Heart left ventricle (tissue), 16 donors: ENCODE results near the gene OTOP2. TPM values are rescaled to one million over a fixed set of nuclear protein-coding genes. Genes with fewer than 3 reads are reported as not detected.
A peak's percentile ranks its signal among the peaks of the same experiment; 100 is the strongest.
"Not testable (repeated sequence)": the region's sequence is repeated elsewhere in the genome, so short reads cannot be mapped to it uniquely, and the experiment has no call there.

Source experiments
- ATAC-seq, 4 donors: fragments of 200-7000 bp; cut with Tn5 transposase; one replicate each; pipeline ENCODE4 v1.9.1; 2020 to 2022; ENCODE audit warnings: moderate library complexity in 4 of 4, mild to moderate bottlenecking in 3 of 4, moderate number of reproducible peaks in 1 of 4
- DNase-seq, 5 donors: peaks; one replicate each; pipeline ENCODE4 v3.0.0-alpha.2; 2020
- H3K27ac ChIP-seq, 12 donors: fragments of 200-600 bp; sonication (generic) in 4 of 12; one replicate each; pipeline versions ENCODE4 v1.5.0 to v1.8.0; 2016 to 2022; ENCODE audit warnings: mild to moderate bottlenecking in 2 of 12
- H3K27me3 ChIP-seq, 9 donors: fragments of 200-600 bp; sonication (generic) in 2 of 9; one replicate each; pipeline versions ENCODE4 v1.5.1 to v1.8.0; 2016 to 2022; ENCODE audit warnings: mild to moderate bottlenecking in 3 of 9
- H3K36me3 ChIP-seq, 9 donors: fragments of 200-600 bp; sonication (generic) in 2 of 9; one replicate each; pipeline versions ENCODE4 v1.5.0 to v1.8.0; 2018 to 2022; ENCODE audit warnings: mild to moderate bottlenecking in 2 of 9
- H3K4me1 ChIP-seq, 12 donors: fragments of 200-600 bp; sonication (generic) in 4 of 12; one replicate each; pipeline versions ENCODE4 v1.5.0 to v1.8.0; 2016 to 2022; ENCODE audit warnings: mild to moderate bottlenecking in 3 of 12
- H3K4me3 ChIP-seq, 12 donors: fragments of 200-600 bp; sonication (generic) in 4 of 12; one replicate each; pipeline versions ENCODE4 v1.5.0 to v1.8.0; 2017 to 2022; ENCODE audit warnings: mild to moderate bottlenecking in 9 of 12, moderate library complexity in 4 of 12
- H3K9me3 ChIP-seq, 12 donors: fragments of 200-600 bp; sonication (generic) in 4 of 12; one replicate each; pipeline versions ENCODE4 v1.5.0 to v1.8.0; 2016 to 2022; ENCODE audit warnings: mild to moderate bottlenecking in 1 of 12
- CTCF ChIP-seq, 12 donors: fragments of 200-600 bp; sonication (generic) in 4 of 12; IDR thresholded peaks; one replicate each; pipeline versions ENCODE4 v1.5.0 to v1.8.0; 2018 to 2022; ENCODE audit warnings: antibody characterized with exemption in 12 of 12, mild to moderate bottlenecking in 5 of 12
- POLR2A ChIP-seq, 2 donors: fragments of 450-650 bp; IDR thresholded peaks; one replicate each; pipeline ENCODE4 v1.6.1; 2017; ENCODE audit warnings: antibody characterized with exemption in 2 of 2, mild to moderate bottlenecking in 2 of 2, moderate library complexity in 2 of 2
- WGBS, 4 donors: extraction: QIAGEN DNeasy Blood & Tissue Kit in 2 of 4; methylation state at CpG; one replicate each; pipeline versions ENCODE4 v1.1.5 to v1.1.7; 2013 to 2018; 5-methylcytosine and 5-hydroxymethylcytosine counted together
- intact Hi-C, 10 donors: fragments of 100-400 bp; cut with DNase I; formaldehyde crosslinking; loops; one replicate each; pipeline versions ENCODE4 v1.11.1 to v1.14.2; 2022
- polyA plus RNA-seq, 2 donors: library from polyadenylated mRNA; stranded (reverse); fragments of 200-250 nt; gene quantifications; one replicate each; pipeline ENCODE4 v1.2.3, GENCODE V29; 2013
- total RNA-seq, 9 donors: library from RNA; depleted of rRNA in 2 of 9; stranded (reverse); fragments of >200 nt in 2 of 9; fragmentation: NEBNext Ultra II Directional in 3 of 9; extraction: Animal tissue kit (Norgen Biotek cat#: 25700) in 3 of 9; gene quantifications; one replicate each; pipeline versions ENCODE4 v1.1.0 to v1.2.4, GENCODE V29; 2016 to 2023
- donor health status: ischemic (EF 13 %, LVEDD 7.1; RV severe dilation, severe dysfunction).
- donor health status: healthy with polysubstance abuse.
- donor health status: DM: no; HTN: yes; CAD: no.
- donor health status: DM: no; HTN: no; CAD: no.
- donor health status: ischemic (EF 25% LVEDD 6.9; RV normal size, moderate dysfunction).
- donor health status: ischemic (EF 25% LVEDD 5.7; RV mildly dilated, moderate dysfunction).
- donor health status: healthy.
- donor health status: DM: yes; HTN: yes; CAD: no.
- donor health status: ischemic (EF 35%, LVEDD 5.7; RV mildly dilated, moderate dysfunction).
- donor health status: nonischemic (EF 11% LVEDD 7.7; RV severe dilation, severe dysfunction).
- donor health status: DM: yes; HTN: yes; CAD: no.
- donor health status: PGD.
- donor health status: ischemic (EF 29% LVEDD 5.4; RV normal size, mild dysfunction).
- donor health status: nonischemic (EF 23%, LVEDD 6.1; RV moderate dilation, normal function).

Gene OTOP2
- total and polyA plus RNA-seq, 11 donors, result not detected

GRCh38 chr17:74903671-74904070 lies 20.4 kb upstream of the OTOP2 start:
- Histone ChIP-seq H3K9me3 (no peaks in the 10 kb centered on the region), H3K36me3 (no peaks in the 10 kb centered on the region), H3K4me1 (no peaks in the 10 kb centered on the region), H3K4me3 (no peak overlapping the region), H3K27ac (no peak overlapping the region), H3K27me3 (peaks cover 0 to 18% (median 3%) of the 10 kb centered on the region in 9 donors)
- TF ChIP-seq POLR2A (IDR thresholded peaks at IDR 0.05) (no peak), CTCF (IDR thresholded peaks at IDR 0.05) (no peak)
- 68 to 74% (median 72%) methylated on average over 5 to 6 of the region's 6 CpGs for WGBS, 4 donors
- intact Hi-C loops, result no loop called here
- no peak for DNase-seq
- no peak for ATAC-seq

GRCh38 chr17:74904687-74905409 lies 19.2 kb upstream of the OTOP2 start:
- DNase-seq, result no peak
- no peaks in the 10 kb centered on the region for H3K9me3 ChIP-seq
- H3K36me3 ChIP-seq, result no peaks in the 10 kb centered on the region
- H3K4me1 ChIP-seq, result no peaks in the 10 kb centered on the region
- H3K27ac ChIP-seq, result no peak overlapping the region
- intact Hi-C loops, result no loop called here
- 76 to 80% (median 77%) methylated on average over 6 to 7 of the region's 7 CpGs for WGBS, 4 donors
- peaks cover 0 to 18% (median 3%) of the 10 kb centered on the region in 9 donors for H3K27me3 ChIP-seq
- TF ChIP-seq CTCF (IDR thresholded peaks at IDR 0.05), result no peak
- no peak for TF ChIP-seq POLR2A (IDR thresholded peaks at IDR 0.05)
- H3K4me3 ChIP-seq, result no peak overlapping the region
- no peak for ATAC-seq

DNA sequence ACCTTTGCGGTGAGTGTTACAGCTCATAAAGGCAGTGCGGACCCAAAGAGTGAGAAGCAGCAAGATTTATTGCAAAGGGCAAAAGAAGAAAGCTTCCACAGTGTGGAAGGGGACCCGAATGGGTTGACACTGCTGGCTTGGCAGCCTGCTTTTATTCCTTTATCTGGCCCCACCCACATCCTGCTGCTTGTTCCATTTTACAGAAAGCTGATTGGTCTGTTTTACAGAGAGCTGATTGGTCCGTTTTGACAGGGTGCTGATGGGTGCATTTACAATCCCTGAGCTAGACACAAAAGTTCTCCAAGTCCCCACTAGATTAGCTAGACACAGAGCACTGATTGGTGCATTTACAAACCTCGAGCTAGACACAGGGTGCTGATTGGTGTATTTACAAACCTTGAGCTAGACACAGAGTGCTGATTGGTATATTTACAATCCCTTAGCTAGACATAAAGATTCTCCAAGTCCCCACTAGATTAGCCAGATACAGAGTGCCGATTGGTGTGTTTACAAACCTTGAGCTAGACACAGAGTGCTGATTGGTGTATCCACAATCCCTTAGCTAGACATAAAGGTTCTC lies 17.8 kb upstream of the OTOP2 start:
- H3K36me3 ChIP-seq, ATAC-seq, H3K4me1 ChIP-seq, DNase-seq, H3K9me3 ChIP-seq, H3K4me3 ChIP-seq, H3K27ac ChIP-seq, intact Hi-C loops: not testable (repeated sequence)
- peaks cover 0 to 17% (median 3%) of the 10 kb centered on the region in 9 donors for H3K27me3 ChIP-seq
- 66 to 76% (median 71%) methylated on average over 6 of the region's 6 CpGs for WGBS, 4 donors

DNA sequence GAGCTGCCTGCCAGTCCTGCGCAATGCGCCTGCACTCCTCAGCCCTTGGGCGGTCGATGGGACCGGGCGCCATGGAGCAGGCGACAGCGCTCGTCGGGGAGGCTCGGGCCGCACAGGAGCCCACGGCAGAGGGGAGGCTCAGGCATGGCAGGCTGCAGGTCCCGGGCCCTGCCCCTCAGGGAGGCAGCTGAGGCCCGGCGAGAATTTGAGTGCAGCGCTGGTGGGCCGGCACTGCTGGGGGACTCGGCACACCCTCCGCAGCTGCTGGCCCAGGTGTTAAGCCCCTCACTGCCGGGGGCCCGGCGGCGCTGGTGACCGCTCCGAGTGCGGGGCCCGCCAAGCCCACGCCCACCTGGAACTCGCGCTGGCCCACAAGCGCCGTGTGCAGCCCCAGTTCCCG lies 17.1 kb upstream of the OTOP2 start:
- Histone ChIP-seq H3K9me3 (no peaks in the 10 kb centered on the region), H3K36me3 (no peaks in the 10 kb centered on the region), H3K4me1 (no peaks in the 10 kb centered on the region), H3K27ac (no peak overlapping the region), H3K4me3 (no peak overlapping the region), H3K27me3 (peaks cover 0 to 16% (median 3%) of the 10 kb centered on the region in 9 donors)
- WGBS, 4 donors, result 93 to 96% (median 95%) methylated on average over 7 to 34 of the region's 34 CpGs
- TF ChIP-seq CTCF (IDR thresholded peaks at IDR 0.05) (no peak), POLR2A (IDR thresholded peaks at IDR 0.05) (no peak)
- intact Hi-C loops, result no loop called here
- ATAC-seq (no peak), DNase-seq (peak in 1 of 5 donors; percentile 33)

DNA sequence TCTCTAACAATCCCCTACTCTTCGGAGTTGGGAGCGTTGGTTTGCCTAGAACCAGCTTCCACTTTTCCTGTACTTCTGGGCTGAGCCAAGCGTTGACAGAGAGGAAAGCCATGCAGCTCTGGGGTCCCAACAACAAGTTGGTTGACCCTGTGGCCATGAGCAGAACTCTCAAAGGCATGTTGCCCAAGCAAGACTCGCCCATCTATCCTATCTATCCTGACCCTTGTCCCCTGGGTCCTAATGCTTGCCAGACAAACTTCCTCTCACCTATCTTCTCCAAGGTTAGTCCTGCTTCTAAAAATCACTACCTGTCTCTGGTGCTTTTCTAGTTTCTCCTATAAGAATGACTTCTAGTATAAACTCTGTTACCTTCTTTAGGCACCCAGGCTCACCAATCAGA lies 15.0 kb upstream of the OTOP2 start:
- intact Hi-C loops, H3K9me3 ChIP-seq, H3K4me1 ChIP-seq, H3K27ac ChIP-seq, ATAC-seq, DNase-seq, H3K36me3 ChIP-seq, H3K4me3 ChIP-seq: not testable (repeated sequence)
- peaks cover 0 to 16% (median under 1%) of the 10 kb centered on the region in 9 donors for H3K27me3 ChIP-seq
- WGBS, 4 donors, result 67 to 71% (median 69%) methylated on average over 4 of the region's 4 CpGs

GRCh38 chr17:74911423-74911822 lies 12.7 kb upstream of the OTOP2 start:
- H3K4me1 ChIP-seq, intact Hi-C loops, H3K27me3 ChIP-seq, H3K9me3 ChIP-seq, DNase-seq, H3K36me3 ChIP-seq, H3K27ac ChIP-seq, ATAC-seq, H3K4me3 ChIP-seq: not testable (repeated sequence)
- WGBS, 4 donors, result 60 to 64% (median 62%) methylated on average over 8 of the region's 8 CpGs
